Stomach (tissue), 4 donors: ENCODE results near the gene FAN1.

Experiments
- EP300 ChIP-seq: sonication (generic); formaldehyde crosslinking; IDR thresholded peaks from one replicate; pipeline ENCODE4 v1.6.1; 2017; ENCODE audit warnings: antibody characterized with exemption
- POLR2A ChIP-seq, 4 donors: fragments of 450-650 bp; IDR thresholded peaks; one replicate each; pipeline ENCODE4 v1.6.1; 2016; ENCODE audit warnings: antibody characterized with exemption in 4 of 4, control low read depth in 2 of 4, mild to moderate bottlenecking in 1 of 4, moderate library complexity in 1 of 4
- POLR2AphosphoS5 ChIP-seq, 3 donors: sonication (generic); formaldehyde crosslinking; IDR thresholded peaks; one replicate each; pipeline ENCODE4 v1.6.1; 2016; ENCODE audit warnings: antibody characterized with exemption in 3 of 3
- TF ChIP-seq, protein P1 (sequence below), 7 experiments: fragments of 450-650 bp in 4 of 7; fragments of 200-600 bp in 3 of 7; sonication (generic) in 3 of 7; IDR thresholded peaks; one replicate each; pipeline ENCODE4 v1.5.1; 2016 to 2019; ENCODE audit warnings: antibody characterized with exemption in 7 of 7, control low read depth in 2 of 7, mild to moderate bottlenecking in 1 of 7

DNA sequence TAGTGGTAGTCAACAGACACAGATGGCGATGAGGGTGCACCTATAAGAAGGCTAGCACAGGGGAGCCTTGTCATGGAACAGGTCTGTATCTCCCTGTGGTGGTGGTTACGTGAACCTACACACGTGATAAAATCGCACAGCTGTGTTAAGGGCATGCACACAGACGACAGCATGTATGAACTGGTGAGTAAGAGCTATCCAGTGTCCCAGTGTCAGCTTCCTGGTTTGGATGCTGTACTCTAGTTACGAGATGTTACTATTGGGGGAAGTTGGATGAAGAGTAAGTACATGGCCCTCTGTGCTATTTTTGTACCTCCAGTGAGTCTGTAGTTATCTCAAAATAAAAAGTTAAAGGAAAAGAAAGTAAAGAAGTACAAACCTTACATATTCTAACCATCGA lies 49.5 kb downstream of the FAN1 start:
- TF ChIP-seq, protein P1, sequence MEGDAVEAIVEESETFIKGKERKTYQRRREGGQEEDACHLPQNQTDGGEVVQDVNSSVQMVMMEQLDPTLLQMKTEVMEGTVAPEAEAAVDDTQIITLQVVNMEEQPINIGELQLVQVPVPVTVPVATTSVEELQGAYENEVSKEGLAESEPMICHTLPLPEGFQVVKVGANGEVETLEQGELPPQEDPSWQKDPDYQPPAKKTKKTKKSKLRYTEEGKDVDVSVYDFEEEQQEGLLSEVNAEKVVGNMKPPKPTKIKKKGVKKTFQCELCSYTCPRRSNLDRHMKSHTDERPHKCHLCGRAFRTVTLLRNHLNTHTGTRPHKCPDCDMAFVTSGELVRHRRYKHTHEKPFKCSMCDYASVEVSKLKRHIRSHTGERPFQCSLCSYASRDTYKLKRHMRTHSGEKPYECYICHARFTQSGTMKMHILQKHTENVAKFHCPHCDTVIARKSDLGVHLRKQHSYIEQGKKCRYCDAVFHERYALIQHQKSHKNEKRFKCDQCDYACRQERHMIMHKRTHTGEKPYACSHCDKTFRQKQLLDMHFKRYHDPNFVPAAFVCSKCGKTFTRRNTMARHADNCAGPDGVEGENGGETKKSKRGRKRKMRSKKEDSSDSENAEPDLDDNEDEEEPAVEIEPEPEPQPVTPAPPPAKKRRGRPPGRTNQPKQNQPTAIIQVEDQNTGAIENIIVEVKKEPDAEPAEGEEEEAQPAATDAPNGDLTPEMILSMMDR (IDR thresholded peaks at IDR 0.05): no peak
- TF ChIP-seq POLR2A (IDR thresholded peaks at IDR 0.05) (no peak), EP300 (no peak), POLR2AphosphoS5 (IDR thresholded peaks at IDR 0.05) (no peak)
